SW480 (cell line): ENCODE data around the gene CSNK1D.

Experiments
- DNase-seq: peaks from one replicate; pipeline ENCODE4 v3.0.0-alpha.2; 2016; ENCODE audit warnings: low spot score

CSNK1D gene

GRCh38 chr17:82310877-82311276, 37.4 kb upstream of the CSNK1D start:
- DNase-seq = no peak

- DNase-seq = no peak
Observed at GRCh38 chr17:82309656-82310570, 36.4 kb upstream of the CSNK1D start.

DNA sequence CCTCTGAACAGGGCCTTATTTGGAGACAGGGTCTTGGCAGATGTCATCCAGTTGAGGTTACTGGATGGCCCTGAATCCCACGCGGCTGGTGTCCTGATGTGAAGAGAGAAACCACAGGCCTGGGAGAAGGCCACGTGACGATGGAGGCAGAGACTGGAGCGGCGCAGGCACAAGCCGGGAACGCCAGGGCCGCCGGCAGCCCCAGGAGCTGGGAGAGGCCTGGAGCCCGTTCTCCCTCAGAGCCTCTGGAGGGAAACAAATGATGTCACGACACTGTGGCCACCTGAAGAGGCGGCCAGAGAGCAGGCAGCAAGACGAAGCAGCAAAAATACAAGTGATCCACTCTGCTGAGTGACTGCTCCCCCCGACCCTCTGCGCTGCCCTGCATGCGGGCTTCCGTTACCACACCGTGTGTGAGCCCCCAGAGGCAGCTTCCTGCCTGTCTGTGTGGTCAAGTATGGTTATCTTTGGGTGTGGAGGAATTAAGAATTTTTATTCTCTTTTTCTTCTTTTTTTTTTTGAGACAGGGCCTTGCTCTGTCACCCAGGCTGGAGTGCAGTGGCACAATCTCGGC, 32.3 kb upstream of the CSNK1D start:
- DNase-seq = no peak

DNA sequence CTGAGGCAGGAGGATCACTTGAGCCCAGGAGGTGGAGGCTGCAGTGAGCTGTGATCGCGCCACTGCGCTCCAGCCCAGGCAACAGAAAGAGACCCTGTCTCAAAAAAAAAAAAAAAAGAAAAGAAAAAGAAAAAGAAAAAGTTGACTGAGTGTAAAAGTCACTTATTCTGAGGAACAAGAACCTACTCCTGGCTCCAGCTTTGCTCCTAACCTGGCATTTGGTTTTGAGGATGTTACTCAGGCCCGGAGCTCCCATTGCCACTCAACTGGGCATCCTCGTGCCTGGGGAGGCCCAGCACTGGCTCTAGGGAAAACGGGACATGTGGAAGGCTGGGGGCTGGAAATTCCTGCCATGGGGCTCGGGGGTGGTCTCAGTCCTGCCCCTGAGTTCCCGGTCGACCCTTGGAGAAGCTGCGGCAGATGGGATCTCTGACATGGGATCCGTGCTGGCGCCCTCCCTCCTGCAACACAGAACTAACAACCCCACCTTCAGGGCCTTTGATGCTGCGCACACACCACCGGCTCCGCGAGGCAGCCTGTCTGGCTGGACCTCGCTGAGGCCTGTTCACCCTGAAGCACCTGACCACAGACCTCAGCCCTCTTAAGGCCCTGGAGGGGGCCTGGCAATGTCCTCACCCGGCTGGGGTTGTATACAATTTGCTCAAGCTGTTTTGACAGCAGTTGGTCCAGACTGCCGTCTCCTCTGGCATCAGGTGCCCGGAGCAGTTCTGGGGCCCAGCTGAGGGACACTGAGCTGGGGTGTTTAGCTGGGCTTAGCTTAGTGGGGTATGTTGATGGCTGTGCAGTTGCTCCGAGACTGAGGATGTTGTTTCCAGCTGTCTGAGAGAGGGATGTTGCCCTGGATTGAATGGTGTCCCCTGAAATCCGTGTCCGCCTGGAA, 31.6 kb upstream of the CSNK1D start:
- no peak for DNase-seq

DNA sequence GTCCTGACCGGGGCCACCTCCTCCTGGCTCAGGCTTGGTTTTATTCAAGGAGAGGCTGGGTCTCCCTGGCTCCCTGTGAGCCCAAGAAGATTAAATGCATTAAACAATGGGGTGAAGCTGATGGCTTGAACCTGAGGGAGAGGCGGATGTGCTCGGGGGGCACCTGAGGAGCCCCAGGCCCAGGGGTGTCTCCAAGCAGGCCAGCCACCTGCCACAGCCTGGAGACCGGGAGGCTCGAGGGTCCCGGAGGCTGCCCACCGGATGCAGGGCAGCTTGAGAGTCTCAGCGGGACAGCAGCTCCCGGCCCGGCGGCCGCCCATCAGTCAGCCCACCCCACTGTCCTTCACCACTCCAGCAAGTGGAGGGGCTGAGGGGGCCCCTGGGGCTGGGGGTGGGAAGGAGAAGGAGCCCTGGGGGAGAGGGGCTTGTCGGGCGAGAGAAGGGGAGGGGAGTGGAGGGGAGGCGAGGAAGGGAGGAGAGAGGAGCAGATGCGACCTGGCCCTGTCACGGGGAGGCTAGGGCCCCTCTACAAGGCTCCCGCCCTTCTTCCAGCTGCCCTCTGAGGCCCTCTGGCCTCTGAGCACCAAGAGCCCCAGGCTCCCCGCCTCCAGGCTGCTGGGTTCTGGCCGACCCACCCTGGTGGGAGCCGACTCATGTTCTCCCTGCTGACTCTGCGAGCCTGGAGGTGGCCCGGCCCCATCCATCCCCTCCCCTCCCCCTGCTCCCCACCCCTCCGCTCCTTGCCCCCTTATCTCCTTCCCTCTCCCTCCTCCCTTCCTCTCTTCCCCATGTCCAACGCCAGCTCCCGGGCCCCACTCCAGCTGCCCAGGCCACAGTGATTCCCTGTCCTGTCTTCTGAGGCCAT, 30.7 kb upstream of the CSNK1D start:
- no peak for DNase-seq

DNA sequence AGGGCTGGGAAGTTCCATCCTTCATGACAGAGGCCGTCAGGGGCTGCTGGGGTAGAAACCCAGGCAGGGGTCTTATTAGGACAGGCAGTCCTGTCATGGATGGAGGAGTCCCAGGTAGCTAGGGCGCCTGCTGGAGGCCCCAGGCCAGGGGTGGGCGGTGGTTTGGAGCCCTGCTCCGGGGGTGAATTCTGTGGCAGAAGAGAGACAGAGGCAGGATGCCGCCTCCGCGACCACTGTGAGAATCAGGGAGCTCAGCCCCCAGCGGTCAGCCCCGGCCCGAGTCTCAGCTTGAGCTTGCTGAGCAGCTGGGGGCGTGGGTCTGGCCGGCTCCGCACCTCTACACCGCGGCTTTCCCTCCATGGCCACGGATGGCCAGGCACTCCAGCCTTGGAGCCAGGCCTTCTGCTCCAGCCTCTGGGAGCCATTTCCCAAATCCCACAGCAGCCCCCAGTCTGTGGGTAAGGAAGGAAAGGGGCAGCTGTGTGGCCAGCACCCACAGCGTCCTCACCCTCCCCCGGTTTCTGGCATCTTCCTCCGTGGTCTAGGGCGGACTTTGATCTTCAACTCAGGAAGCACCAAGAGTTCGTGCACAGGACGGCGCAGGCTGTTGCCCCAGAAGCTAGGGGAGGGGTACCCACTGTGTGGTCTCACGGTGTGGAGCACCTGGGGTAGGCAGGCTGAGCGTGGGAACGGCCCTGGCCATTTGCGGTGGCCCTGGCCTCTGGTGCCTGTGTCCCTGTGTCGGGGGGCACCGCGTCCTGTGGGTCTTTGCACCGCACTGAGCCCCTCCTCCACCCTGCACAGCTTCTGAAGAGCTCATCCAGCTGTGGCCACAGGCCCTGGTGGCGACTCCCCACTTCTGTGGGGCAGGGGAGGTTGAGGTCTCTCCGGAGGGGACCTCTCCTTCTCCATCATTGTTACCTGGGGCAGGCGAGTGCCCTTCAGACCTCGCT, 29.8 kb upstream of the CSNK1D start:
- no peak for DNase-seq

DNA sequence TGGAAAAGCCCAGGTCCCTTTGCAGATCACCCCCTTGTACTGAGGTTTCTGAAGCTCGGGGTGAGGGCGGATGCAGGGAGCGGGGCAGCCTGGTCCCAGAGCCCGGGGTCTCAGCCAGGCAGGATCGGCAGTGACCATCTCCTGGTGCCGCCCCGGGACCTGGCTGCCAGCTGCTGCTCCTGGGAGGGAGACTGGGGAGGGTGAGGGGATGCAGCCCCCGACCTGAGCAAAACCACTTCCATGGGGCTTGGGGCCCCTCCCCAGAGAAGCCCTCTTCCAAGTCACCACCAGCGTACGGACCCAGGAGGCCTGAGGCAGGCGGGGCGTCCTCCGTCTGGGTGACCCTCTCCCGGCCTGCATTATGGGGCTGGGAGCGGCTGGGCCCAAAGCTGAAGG, 29.1 kb upstream of the CSNK1D start:
- DNase-seq = no peak

DNA sequence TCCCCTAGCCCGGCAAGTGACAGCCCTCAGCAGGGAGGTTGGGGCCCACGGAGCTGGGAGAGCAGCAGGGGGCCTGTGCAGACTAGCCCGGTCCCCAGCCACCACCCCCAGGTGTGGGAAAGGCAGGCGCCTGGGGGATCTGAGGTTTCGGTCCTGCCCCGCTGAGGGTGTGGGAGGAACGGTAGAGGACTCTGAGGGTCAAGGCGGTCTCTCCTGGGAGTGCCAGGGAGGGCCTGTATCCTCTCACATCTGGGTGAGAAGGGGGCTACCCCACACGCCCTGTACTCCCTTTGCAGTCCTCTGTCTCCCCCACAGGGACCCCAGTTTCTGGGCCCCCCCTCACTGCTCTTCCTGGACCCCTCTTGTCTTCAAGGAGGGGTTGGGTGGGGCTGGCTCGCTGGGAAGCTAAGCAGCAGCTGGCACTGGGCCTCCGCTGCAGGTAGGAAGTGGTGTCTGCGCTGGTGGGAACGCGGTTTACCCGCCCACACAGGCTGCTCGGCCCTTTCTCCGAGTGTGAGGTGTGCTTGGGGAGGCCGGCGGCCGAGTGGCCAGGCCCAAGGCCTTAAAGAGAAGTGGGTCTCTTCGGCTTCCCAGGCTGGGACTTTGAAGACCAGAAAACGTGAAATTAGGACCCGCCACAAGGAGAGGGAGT, 28.5 kb upstream of the CSNK1D start:
- peak; percentile 59 for DNase-seq

GRCh38 chr17:82301300-82301915, 27.9 kb upstream of the CSNK1D start:
- DNase-seq = no peak

- peak; percentile 54 for DNase-seq
Observed at GRCh38 chr17:82300707-82301270, 27.3 kb upstream of the CSNK1D start.

GRCh38 chr17:82300228-82300627, 26.7 kb upstream of the CSNK1D start:
- DNase-seq = no peak

DNA sequence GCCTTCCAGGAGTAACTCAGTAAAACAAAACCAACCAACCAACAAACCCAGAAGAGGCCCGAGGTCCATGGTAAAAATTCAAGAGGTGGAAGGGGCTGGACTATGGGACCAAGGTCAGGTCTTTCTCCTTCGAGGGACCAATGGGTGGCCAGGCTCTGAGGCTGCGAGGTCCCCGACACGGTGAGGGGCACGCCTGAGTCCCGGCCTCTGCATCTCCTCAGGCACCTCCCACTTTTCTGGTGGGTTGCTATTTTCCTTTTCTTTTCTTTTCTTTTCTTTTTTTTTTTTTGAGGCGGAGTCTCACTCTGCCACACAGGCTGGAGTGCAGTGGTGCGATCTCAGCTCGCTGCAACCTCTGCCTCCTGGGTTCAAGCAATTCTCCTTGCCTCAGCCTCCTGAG, 26.0 kb upstream of the CSNK1D start:
- DNase-seq = no peak

DNA sequence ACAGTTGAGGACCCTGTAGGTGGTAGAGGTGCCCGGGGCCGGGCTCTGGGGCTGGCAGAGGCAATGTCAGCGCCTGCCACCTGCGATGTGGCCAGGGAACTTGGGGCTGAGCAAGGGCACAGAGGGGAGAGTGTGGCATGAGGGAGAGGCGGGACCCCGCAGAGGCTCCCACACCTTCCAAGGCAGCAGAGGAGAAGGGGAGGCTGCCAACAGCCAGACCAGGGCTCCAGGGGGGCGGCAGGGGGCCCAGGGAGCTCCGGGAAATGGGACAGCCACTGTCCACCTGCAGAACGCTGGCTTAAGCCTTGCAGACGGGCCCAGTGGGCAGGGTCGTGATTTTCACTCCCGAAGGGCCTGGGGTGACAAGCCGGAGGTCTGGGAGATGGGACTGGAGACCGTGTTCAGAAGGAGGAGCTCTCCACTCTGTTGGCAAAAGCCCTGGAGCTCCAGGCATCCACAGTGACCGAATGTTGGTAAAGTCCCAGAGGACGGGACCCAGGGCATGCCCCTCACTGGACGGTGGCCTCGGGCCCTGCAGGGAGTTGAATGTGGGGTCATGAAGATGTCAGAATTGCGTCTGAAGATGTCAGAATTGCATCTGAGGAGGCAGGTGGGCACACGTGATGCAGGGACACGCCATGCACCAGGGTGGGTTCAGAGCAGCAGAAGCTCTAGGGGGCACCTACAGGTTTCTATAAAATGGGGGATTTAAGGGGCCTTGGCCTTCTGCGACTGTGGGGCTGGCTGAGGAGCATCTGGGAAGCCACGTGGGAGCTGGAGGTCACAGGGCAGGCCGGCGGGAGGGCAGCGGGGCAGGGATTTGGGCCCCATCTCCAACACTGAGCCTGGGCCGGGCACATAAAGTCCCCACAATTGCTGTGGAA, 25.3 kb upstream of the CSNK1D start:
- no peak for DNase-seq

GRCh38 chr17:82297714-82298537, 24.4 kb upstream of the CSNK1D start:
- DNase-seq = peak; percentile 78

- DNase-seq = peak; percentile 88
Observed at GRCh38 chr17:82297280-82297713, 23.8 kb upstream of the CSNK1D start.

DNA sequence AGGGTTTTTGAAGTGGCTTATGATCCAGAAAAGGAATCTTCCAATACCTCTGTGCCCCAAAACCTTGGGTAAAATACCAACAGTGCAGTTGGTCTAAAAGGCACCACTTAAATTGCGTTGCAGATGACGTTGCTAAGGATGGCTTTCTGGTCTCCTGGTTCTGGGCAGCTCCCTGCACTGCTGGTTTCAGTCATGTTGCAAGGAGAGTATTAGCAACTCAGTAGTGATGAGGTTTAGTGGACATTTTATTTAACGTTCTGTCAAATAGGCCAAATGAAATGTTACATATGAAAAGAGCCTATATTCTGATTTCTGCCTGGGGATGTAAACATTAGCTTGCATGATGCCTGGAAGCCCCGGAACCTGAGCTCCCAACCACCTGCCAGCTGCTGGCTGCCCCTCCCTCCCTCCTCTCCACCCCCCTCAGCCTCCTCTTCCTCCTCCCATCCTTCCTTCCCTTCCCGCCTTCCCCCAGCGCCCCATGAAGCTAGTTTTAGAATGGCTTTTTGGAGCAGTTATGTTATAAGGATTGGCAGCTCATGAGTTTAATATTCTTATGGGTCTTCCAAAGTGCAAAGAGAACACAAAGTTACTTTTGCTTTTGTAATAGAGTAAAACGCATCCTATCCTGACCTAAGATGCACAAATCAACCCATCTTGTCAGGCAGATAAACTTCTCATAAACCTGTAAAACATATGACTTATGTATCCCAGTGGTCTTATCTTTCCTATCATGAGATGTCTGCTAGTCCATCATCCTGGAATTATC, 23.2 kb upstream of the CSNK1D start:
- no peak for DNase-seq
